ENCODE data around the gene HERPUD1.

DNA sequence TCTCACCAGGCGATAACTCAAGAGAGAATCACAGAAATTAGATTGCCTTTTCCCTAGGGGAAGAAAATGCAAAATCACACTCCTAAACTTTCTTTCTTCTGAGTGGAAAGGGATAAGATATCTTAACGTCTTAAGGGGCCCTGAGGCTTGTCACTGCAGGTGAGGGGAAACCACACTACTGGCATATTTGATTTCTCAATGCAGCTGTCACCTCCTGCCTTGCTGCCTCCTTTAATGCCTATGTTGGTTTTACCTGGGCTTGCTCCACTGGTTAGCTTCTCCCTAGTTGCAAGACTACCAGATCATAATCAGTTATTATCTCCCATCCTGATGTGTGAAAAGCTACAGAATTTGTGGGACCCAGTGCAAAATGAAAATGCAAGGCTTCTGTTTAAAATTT, 4.5 kb upstream of the HERPUD1 start:
- TF ChIP-seq POLR2AphosphoS5 (IDR thresholded peaks at IDR 0.05; ENCODE audit: borderline replicate concordance, low read depth, low read length): no peak
- no peak for TF ChIP-seq EZH2 (IDR thresholded peaks at IDR 0.05)
- no peak for TF ChIP-seq FOXP2 (optimal IDR thresholded peaks at IDR 0.05; ENCODE audit: control extremely low read depth, extremely low read length, insufficient read depth)

Data from SK-N-MC (cell line).